Osteocyte (in vitro differentiated cells): ENCODE measurements around the gene LRRC2. TPM values are rescaled to one million over a fixed set of nuclear protein-coding genes. Genes with fewer than 3 reads are reported as not detected.
A peak's percentile ranks its signal among the peaks of the same experiment; 100 is the strongest.
"Not testable (repeated sequence)": the region's sequence is repeated elsewhere in the genome, so short reads cannot be mapped to it uniquely, and the experiment has no call there.

ENCODE experiments used
- DNase-seq: peaks from one replicate; pipeline ENCODE4 v3.0.0; 2021; ENCODE audit warnings: mixed read lengths; ENCODE audit not compliant: unreplicated experiment; ENCODE audit errors: extremely low spot score
- H3K27ac Mint-ChIP-seq: one replicate; pipeline ENCODE4 v1.8.0; 2021; ENCODE audit warnings: mild to moderate bottlenecking, mixed read lengths; ENCODE audit not compliant: unreplicated experiment
- H3K27me3 Mint-ChIP-seq: one replicate; pipeline ENCODE4 v1.8.0; 2021; ENCODE audit warnings: mixed read lengths; ENCODE audit not compliant: unreplicated experiment
- H3K36me3 Mint-ChIP-seq: one replicate; pipeline ENCODE4 v1.8.0; 2021; ENCODE audit warnings: mixed read lengths; ENCODE audit not compliant: unreplicated experiment
- H3K4me1 Mint-ChIP-seq: one replicate; pipeline ENCODE4 v1.8.0; 2021; ENCODE audit warnings: mixed read lengths; ENCODE audit not compliant: unreplicated experiment
- H3K4me3 Mint-ChIP-seq: one replicate; pipeline ENCODE4 v1.8.0; 2021; ENCODE audit warnings: mild to moderate bottlenecking, moderate library complexity, mixed read lengths; ENCODE audit not compliant: unreplicated experiment
- H3K9me3 Mint-ChIP-seq: one replicate; pipeline ENCODE4 v1.8.0; 2021; ENCODE audit warnings: mixed read lengths; ENCODE audit not compliant: unreplicated experiment
- total RNA-seq: library from RNA; stranded (reverse); gene quantifications from 2 replicates; pipeline ENCODE4 v1.2.1, GENCODE V29; 2021
- TF ChIP-seq, protein P1 (sequence below): fragments of 200-600 bp; sonication (generic); IDR thresholded peaks from 2 replicates; pipeline ENCODE4 v1.5.0; 2021; ENCODE audit warnings: antibody characterized with exemption, mild to moderate bottlenecking, moderate library complexity

The LRRC2 gene
- total RNA-seq, 1 donor from 2014 or later = 1.5 TPM

DNA sequence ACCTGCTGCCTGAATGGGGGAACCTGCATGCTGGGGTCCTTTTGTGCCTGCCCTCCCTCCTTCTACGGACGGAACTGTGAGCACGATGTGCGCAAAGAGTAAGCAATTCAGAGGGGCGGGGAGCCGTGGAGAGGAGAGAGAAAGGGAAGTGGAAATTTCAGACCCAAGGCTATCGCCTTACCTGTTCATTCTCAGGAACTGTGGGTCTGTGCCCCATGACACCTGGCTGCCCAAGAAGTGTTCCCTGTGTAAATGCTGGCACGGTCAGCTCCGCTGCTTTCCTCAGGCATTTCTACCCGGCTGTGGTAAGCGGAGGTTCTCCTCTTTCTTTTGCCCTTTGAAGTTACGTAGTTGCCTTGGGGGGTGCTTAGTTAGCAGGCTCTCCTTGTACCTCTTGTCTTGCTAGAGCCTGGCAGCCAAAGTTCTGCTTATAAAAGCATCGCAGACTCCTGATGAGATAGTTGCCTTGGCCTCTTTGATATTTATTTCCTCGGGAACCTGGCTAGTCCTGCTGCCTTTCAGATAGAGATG lies 13.7 kb upstream of the LRRC2 start:
- Mint-ChIP-seq H3K4me1 (peaks cover 10% of the 10 kb centered on the region), H3K27ac (no peak overlapping the region), H3K9me3 (no peaks in the 10 kb centered on the region), H3K4me3 (no peak overlapping the region), H3K27me3 (peaks cover 33% of the 10 kb centered on the region), H3K36me3 (no peaks in the 10 kb centered on the region)
- TF ChIP-seq, protein P1, sequence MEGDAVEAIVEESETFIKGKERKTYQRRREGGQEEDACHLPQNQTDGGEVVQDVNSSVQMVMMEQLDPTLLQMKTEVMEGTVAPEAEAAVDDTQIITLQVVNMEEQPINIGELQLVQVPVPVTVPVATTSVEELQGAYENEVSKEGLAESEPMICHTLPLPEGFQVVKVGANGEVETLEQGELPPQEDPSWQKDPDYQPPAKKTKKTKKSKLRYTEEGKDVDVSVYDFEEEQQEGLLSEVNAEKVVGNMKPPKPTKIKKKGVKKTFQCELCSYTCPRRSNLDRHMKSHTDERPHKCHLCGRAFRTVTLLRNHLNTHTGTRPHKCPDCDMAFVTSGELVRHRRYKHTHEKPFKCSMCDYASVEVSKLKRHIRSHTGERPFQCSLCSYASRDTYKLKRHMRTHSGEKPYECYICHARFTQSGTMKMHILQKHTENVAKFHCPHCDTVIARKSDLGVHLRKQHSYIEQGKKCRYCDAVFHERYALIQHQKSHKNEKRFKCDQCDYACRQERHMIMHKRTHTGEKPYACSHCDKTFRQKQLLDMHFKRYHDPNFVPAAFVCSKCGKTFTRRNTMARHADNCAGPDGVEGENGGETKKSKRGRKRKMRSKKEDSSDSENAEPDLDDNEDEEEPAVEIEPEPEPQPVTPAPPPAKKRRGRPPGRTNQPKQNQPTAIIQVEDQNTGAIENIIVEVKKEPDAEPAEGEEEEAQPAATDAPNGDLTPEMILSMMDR = no peak
- DNase-seq = peak; percentile 59

DNA sequence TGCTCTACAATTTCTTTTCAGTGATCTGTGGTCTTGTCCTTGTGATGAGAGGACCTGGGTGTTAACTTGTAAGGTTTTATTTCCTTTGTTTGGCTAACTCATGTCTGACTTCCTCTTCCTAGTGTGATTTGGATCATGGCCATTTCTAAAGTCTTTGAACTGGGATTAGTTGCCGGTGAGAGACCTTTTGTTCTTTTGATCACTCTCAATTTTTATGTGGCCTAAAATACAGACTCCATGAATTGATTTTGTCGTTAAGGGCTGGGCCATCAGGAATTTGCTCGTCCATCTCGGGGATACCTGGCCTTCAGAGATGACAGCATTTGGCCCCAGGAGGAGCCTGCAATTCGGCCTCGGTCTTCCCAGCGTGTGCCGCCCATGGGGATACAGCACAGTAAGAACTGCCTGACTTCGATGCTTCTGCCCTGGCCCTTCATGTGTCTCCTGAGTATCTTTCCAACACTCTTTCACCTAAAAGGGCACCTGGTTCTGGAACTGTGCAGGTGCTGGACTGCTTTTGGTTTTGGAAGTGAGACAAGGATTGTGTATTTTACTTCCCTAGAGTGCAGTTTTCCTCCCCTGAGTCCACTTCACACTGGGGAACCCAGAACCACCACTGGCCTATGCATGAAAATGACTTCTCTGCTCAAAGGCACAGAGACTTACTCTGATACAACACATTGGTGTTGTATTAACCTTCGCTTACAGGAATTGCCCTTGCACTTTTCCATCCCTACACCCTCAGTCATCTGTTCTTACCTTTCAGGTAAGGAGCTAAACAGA lies 13.1 kb upstream of the LRRC2 start:
- TF ChIP-seq, protein P1 = no peak
- Mint-ChIP-seq H3K27me3 (peaks cover 33% of the 10 kb centered on the region), H3K36me3 (no peaks in the 10 kb centered on the region), H3K27ac (no peak overlapping the region), H3K4me1 (peaks cover 10% of the 10 kb centered on the region), H3K9me3 (no peaks in the 10 kb centered on the region), H3K4me3 (no peak overlapping the region)
- DNase-seq = peak; percentile 10

DNA sequence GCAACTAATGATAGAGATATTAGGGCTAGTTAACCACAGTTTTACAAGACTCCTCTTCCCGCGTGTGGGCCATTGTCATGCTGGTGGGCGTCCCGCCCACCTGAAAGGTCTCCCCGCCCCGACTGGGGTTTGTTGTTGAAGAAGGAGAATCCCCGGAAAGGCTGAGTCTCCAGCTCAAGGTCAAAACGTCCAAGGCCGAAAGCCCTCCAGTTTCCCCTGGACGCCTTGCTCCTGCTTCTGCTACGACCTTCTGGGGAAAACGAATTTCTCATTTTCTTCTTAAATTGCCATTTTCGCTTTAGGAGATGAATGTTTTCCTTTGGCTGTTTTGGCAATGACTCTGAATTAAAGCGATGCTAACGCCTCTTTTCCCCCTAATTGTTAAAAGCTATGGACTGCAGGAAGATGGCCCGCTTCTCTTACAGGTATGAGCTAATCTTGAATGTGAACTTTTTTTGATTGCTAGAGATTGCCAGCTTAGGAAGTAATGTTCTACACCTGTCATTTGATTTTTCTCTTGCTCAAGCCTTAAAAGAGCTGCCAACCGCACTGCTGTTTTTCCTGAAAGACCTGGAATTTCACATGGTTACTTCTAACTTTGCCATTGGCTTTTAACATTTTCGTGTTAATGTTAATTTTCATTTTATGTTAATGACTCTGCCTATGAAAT lies 11.6 kb upstream of the LRRC2 start:
- not testable (repeated sequence) for DNase-seq, H3K9me3 Mint-ChIP-seq, H3K27ac Mint-ChIP-seq, H3K36me3 Mint-ChIP-seq, H3K4me1 Mint-ChIP-seq, H3K4me3 Mint-ChIP-seq
- H3K27me3 Mint-ChIP-seq = peaks cover 33% of the 10 kb centered on the region

DNA sequence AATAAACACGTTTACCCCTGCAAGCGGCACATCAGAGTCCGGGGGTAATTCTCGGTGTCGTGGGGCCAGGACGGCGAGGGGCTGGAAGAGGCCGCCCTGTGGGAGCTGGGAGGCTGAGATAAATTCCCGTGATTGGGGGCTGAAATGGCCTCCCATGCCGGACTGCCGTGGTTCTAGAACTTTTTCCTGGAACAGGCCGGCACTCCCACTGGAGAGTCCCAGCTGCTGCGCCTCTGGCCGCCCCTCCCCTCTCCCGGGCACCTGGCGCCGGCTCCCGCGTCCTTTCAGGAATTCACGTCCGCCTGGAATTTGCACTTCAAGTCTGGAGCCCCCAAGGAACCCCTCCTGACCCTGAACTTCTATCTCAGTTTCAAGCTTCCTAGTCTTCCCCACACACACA lies 10.8 kb upstream of the LRRC2 start:
- TF ChIP-seq, protein P1 = no peak
- H3K4me1 Mint-ChIP-seq = peaks cover 10% of the 10 kb centered on the region
- no peak overlapping the region for H3K4me3 Mint-ChIP-seq
- no peak overlapping the region for H3K27ac Mint-ChIP-seq
- H3K9me3 Mint-ChIP-seq = no peaks in the 10 kb centered on the region
- DNase-seq = peak; percentile 72
- no peaks in the 10 kb centered on the region for H3K36me3 Mint-ChIP-seq
- peaks cover 33% of the 10 kb centered on the region for H3K27me3 Mint-ChIP-seq

DNA sequence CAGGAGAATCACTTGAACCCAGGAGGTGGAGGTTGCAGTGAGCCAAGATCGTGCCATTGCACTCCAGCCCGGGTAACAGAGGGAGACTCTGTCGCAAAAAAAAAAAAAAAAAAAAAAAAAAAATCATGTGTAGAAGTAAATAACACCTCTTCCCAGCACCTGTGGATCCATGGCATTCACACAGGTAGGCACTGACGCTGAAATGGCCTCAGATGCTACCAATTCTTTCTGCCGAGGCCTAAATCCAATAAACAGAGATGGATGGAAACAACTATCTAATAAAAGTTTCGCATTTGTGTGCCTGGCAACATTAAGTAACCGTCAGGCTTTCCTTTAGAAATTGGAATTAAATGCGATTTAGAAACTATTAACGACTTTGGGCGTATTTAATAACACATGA lies 10.3 kb upstream of the LRRC2 start:
- Mint-ChIP-seq H3K27ac (no peak overlapping the region), H3K9me3 (no peaks in the 10 kb centered on the region), H3K4me3 (no peak overlapping the region), H3K36me3 (no peaks in the 10 kb centered on the region), H3K4me1 (peaks cover 10% of the 10 kb centered on the region), H3K27me3 (peaks cover 33% of the 10 kb centered on the region)
- peak; percentile 60 for DNase-seq
- TF ChIP-seq, protein P1 = no peak
